IMR-90 (cell line): ENCODE data around the gene MED12L. TPM values are rescaled to one million over a fixed set of nuclear protein-coding genes. Genes with fewer than 3 reads are reported as not detected.

Experiments
- ATAC-seq: fragments of 200-7000 bp; cut with Tn5 transposase; 2 replicates; pipeline ENCODE4 v1.9.1; 2020; ENCODE audit warnings: low read depth, mild to moderate bottlenecking, moderate library complexity
- BruUV-seq: library from RNA; stranded (reverse); fragments of 400-500 nt; replicated peaks from 2 replicates; lab custom pipeline; 2021; lab: Mats Ljungman, UMichigan
- CTCF ChIA-PET: fragments of 300-600 bp; formaldehyde crosslinking; extraction: SDS; loops from one replicate; lab custom pipeline; 2021; ENCODE audit warnings: antibody characterized with exemption; lab: Yijun Ruan, JAX
- POLR2A ChIA-PET: fragments of 300-600 bp; sonication (Branson Sonifier 250); formaldehyde crosslinking; loops from one replicate; lab custom pipeline; 2022; ENCODE audit warnings: antibody characterized with exemption; ENCODE audit not compliant: unreplicated experiment; lab: Charles Lee
- DNase-seq: peaks from one replicate; pipeline ENCODE4 v3.0.0; 2013
- H2AFZ ChIP-seq: replicated peaks from 2 replicates; pipeline ENCODE3; 2013; ENCODE audit warnings: low read length, mild to moderate bottlenecking; ENCODE audit not compliant: poor library complexity
- H2AK5ac ChIP-seq: 2 replicates; pipeline ENCODE4 v1.6.1; 2013; ENCODE audit warnings: low read depth, low read length, inconsistent platforms
- H2AK9ac ChIP-seq: replicated peaks from 2 replicates; pipeline ENCODE3; 2013; ENCODE audit warnings: mild to moderate bottlenecking, low read depth, low read length, moderate library complexity; ENCODE audit not compliant: poor library complexity
- H2BK120ac ChIP-seq: 2 replicates; pipeline ENCODE4 v1.6.1; 2013; ENCODE audit warnings: low read depth, low read length, inconsistent platforms
- H2BK15ac ChIP-seq: 3 replicates; pipeline ENCODE4 v1.6.1; 2013; ENCODE audit warnings: low read depth, low read length, inconsistent platforms
- H2BK20ac ChIP-seq: 2 replicates; pipeline ENCODE4 v1.6.1; 2013; ENCODE audit warnings: low read depth, mild to moderate bottlenecking, inconsistent platforms, low read length, moderate library complexity
- H2BK5ac ChIP-seq: 2 replicates; pipeline ENCODE4 v1.6.1; 2013; ENCODE audit warnings: mild to moderate bottlenecking, low read depth, low read length, inconsistent platforms; ENCODE audit not compliant: poor library complexity, severe bottlenecking
- H3K14ac ChIP-seq: replicated peaks from 2 replicates; pipeline ENCODE4 v1.6.1; 2013; ENCODE audit warnings: low read depth, low read length, inconsistent platforms
- H3K18ac ChIP-seq: 2 replicates; pipeline ENCODE4 v1.6.1; 2013; ENCODE audit warnings: low read depth, low read length, control low read depth
- H3K23ac ChIP-seq: 2 replicates; pipeline ENCODE4 v1.6.1; 2013; ENCODE audit warnings: low read depth, low read length, inconsistent platforms
- H3K27ac ChIP-seq: 2 replicates; pipeline ENCODE4 v1.5.1; 2013; ENCODE audit warnings: mild to moderate bottlenecking, control low read depth, low read length; ENCODE audit not compliant: insufficient read depth
- H3K27me3 ChIP-seq: 2 replicates; pipeline ENCODE4 v1.6.1; 2013; ENCODE audit warnings: low read length; ENCODE audit not compliant: control insufficient read depth, insufficient read depth
- H3K36me3 ChIP-seq: 2 replicates; pipeline ENCODE4 v1.6.1; 2013; ENCODE audit warnings: low read length, mixed read lengths; ENCODE audit not compliant: control insufficient read depth, insufficient read depth
- H3K4ac ChIP-seq: 2 replicates; pipeline ENCODE4 v1.6.1; 2013; ENCODE audit warnings: low read depth, low read length, inconsistent platforms
- H3K4me1 ChIP-seq: 2 replicates; pipeline ENCODE4 v1.6.1; 2013; ENCODE audit warnings: low read length, mixed read lengths; ENCODE audit not compliant: control insufficient read depth, insufficient read depth
- H3K4me2 ChIP-seq: 2 replicates; pipeline ENCODE4 v1.6.1; 2013; ENCODE audit warnings: low read depth, mild to moderate bottlenecking, control low read depth, low read length, moderate library complexity
- H3K4me3 ChIP-seq: 2 replicates; pipeline ENCODE4 v1.5.1; 2013; ENCODE audit warnings: low read depth, mild to moderate bottlenecking, control low read depth, low read length, moderate library complexity; ENCODE audit not compliant: insufficient read depth
- H3K56ac ChIP-seq: 2 replicates; pipeline ENCODE4 v1.6.1; 2013; ENCODE audit warnings: low read length, inconsistent platforms; ENCODE audit not compliant: insufficient read depth; ENCODE audit errors: extremely low read depth
- H3K79me1 ChIP-seq, 2 experiments: 2 replicates each; pipeline ENCODE4 v1.6.1; 2013; ENCODE audit warnings: low read length in 2 of 2, inconsistent platforms in 1 of 2, low read depth in 1 of 2
- H3K9ac ChIP-seq: 2 replicates; pipeline ENCODE4 v1.6.1; 2013; ENCODE audit warnings: low read depth, low read length, control low read depth
- H3K9me1 ChIP-seq: 2 replicates; pipeline ENCODE4 v1.6.1; 2013; ENCODE audit warnings: low read length, inconsistent platforms; ENCODE audit not compliant: insufficient read depth
- H3K9me3 ChIP-seq: 2 replicates; pipeline ENCODE4 v1.6.1; 2013; ENCODE audit warnings: low read length; ENCODE audit not compliant: control insufficient read depth, insufficient read depth
- H4K20me1 ChIP-seq: 2 replicates; pipeline ENCODE4 v1.6.1; 2013; ENCODE audit warnings: low read length, inconsistent platforms; ENCODE audit not compliant: insufficient read depth
- H4K5ac ChIP-seq: 2 replicates; pipeline ENCODE4 v1.6.1; 2013; ENCODE audit warnings: mild to moderate bottlenecking, low read depth, low read length, control low read depth
- H4K8ac ChIP-seq, 2 experiments: 2 replicates each; pipeline ENCODE4 v1.6.1; 2013; ENCODE audit warnings: low read depth in 2 of 2, low read length in 2 of 2, control low read depth in 1 of 2, inconsistent platforms in 1 of 2
- H4K91ac ChIP-seq: 2 replicates; pipeline ENCODE4 v1.6.1; 2013; ENCODE audit warnings: low read depth, low read length, inconsistent platforms; ENCODE audit not compliant: insufficient read depth
- BHLHE40 ChIP-seq: fragments of 150-350 bp; IDR thresholded peaks from 2 replicates; pipeline ENCODE4 v1.6.1; 2016; ENCODE audit warnings: mild to moderate bottlenecking, low read depth, low read length
- CEBPB ChIP-seq: IDR thresholded peaks from 2 replicates; pipeline ENCODE4 v1.6.1; 2012; ENCODE audit warnings: low read depth, low read length, improper control_type of control experiment
- CHD1 ChIP-seq: IDR thresholded peaks from 2 replicates; pipeline ENCODE4 v1.6.1; 2012; ENCODE audit warnings: low read depth, low read length, improper control_type of control experiment
- MAFK ChIP-seq: IDR thresholded peaks from 2 replicates; pipeline ENCODE4 v1.6.1; 2012; ENCODE audit warnings: low read depth, low read length, improper control_type of control experiment
- MAZ ChIP-seq: IDR thresholded peaks from 2 replicates; pipeline ENCODE4 v1.6.1; 2012; ENCODE audit warnings: low read depth, mild to moderate bottlenecking, low read length, improper control_type of control experiment, moderate library complexity, borderline replicate concordance
- MXI1 ChIP-seq: IDR thresholded peaks from 2 replicates; pipeline ENCODE4 v1.6.1; 2012; ENCODE audit warnings: low read depth, mild to moderate bottlenecking, low read length, moderate library complexity, borderline replicate concordance
- NFE2L2 ChIP-seq: fragments of 150-350 bp; IDR thresholded peaks from 2 replicates; pipeline ENCODE4 v1.6.1; 2016; ENCODE audit warnings: low read depth, mild to moderate bottlenecking, low read length
- POLR2A ChIP-seq: IDR thresholded peaks from 2 replicates; pipeline ENCODE4 v1.6.1; 2012; ENCODE audit warnings: mild to moderate bottlenecking, low read depth, low read length
- RAD21 ChIP-seq: IDR thresholded peaks from 2 replicates; pipeline ENCODE4 v1.6.1; 2012; ENCODE audit warnings: low read length, improper control_type of control experiment
- RCOR1 ChIP-seq: IDR thresholded peaks from 2 replicates; pipeline ENCODE4 v1.6.1; 2012; ENCODE audit warnings: mild to moderate bottlenecking, low read length, improper control_type of control experiment; ENCODE audit not compliant: insufficient replicate concordance
- RFX5 ChIP-seq: IDR thresholded peaks from 2 replicates; pipeline ENCODE4 v1.8.0; 2012; ENCODE audit warnings: low read depth, mild to moderate bottlenecking, low read length, moderate library complexity
- SMC3 ChIP-seq: fragments of 150-350 bp; IDR thresholded peaks from 2 replicates; pipeline ENCODE4 v1.6.1; 2016; ENCODE audit warnings: low read depth, mild to moderate bottlenecking, antibody characterized with exemption, low read length, moderate library complexity
- WGBS, 2 experiments: methylation state at CpG; one replicate each; pipeline versions ENCODE4 v1.1.5 to v1.1.7; 2013; ENCODE audit warnings: missing lambda C conversion rate in 2 of 2; ENCODE audit not compliant: insufficient read length in 1 of 2; ENCODE audit errors: extremely low coverage in 2 of 2; 5-methylcytosine and 5-hydroxymethylcytosine counted together
- dilution Hi-C: fragments of 300-500 bp; cut with HindIII; formaldehyde crosslinking; loops from one replicate; pipeline ENCODE4 v1.14.3; 2018; ENCODE audit warnings: low sequenced_read_pairs; ENCODE audit not compliant: unreplicated experiment
- in situ Hi-C: fragments of 300-500 bp; cut with MboI; formaldehyde crosslinking; loops from 3 replicates; pipeline ENCODE4 v1.14.3; 2019; ENCODE audit warnings: low sequenced_read_pairs, inconsistent platforms, mixed read lengths
- intact Hi-C: fragments of 100-400 bp; cut with micrococcal nuclease; formaldehyde crosslinking; loops from 2 replicates; pipeline ENCODE4 v1.10.0; 2022
- polyA plus RNA-seq, 3 experiments: library from polyadenylated mRNA; depleted of rRNA; stranded (reverse); fragments of >200 nt; gene quantifications; 2 replicates each; pipeline ENCODE4 v1.2.3, GENCODE V29; 2012; ENCODE audit warnings: low replicate concordance in 1 of 3
- total RNA-seq: library from RNA; depleted of rRNA; stranded (reverse); fragments of >200 nt; gene quantifications from 2 replicates; pipeline ENCODE4 v1.2.3, GENCODE V29; 2012
- TF ChIP-seq, protein P1 (sequence below): fragments of 150-350 bp; IDR thresholded peaks from 2 replicates; pipeline ENCODE4 v1.6.1; 2017; ENCODE audit warnings: mild to moderate bottlenecking, antibody characterized with exemption, low read length, low read depth
- TF ChIP-seq, protein P2 (sequence below): conservative IDR thresholded peaks from 2 replicates; pipeline ENCODE4 v1.5.1; 2012; ENCODE audit warnings: mild to moderate bottlenecking, low read depth, low read length, improper control_type of control experiment
- TF ChIP-seq, protein P3 (sequence below): fragments of 150-350 bp; IDR thresholded peaks from 2 replicates; pipeline ENCODE4 v1.6.1; 2016; ENCODE audit warnings: low read depth, mild to moderate bottlenecking, low read length, moderate library complexity, borderline replicate concordance

MED12L gene
- total and polyA plus RNA-seq, 2 of the 4 experiments (the other 2 are of a cell fraction), result 0.05 to 0.18 TPM

DNA sequence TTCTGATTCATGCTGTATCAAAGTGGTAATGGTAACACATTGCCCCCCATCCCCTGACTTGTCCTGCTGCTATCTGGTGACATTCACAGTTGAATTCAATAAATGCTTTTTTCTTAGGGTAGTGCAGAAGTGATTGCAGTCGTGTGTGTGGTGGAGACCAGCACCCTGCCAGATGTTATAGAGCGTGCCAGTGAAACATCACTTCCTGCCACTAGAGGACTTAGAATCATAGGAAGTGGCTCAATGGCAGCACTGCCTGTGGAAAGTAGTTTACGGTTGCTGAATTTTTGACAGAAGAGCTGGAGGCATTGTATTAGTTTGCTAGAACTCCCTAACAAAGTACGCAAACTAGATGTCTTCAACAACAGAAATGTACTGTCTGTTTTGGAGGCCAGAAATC is 336.5 kb downstream of the MED12L start:
- in situ Hi-C loops, result no loop called here

More for the DNA sequence above, 336.5 kb downstream of the MED12L start:
- dilution Hi-C loops (no loop called here), intact Hi-C loops (no loop called here)
- no peak overlapping the region for H3K18ac ChIP-seq
- H3K27ac ChIP-seq, result no peak overlapping the region
- no peak overlapping the region for H3K56ac ChIP-seq
- H4K8ac ChIP-seq, result no peak overlapping the region
- H3K27me3 ChIP-seq, result no peaks in the 10 kb centered on the region
- peaks cover 3% of the 10 kb centered on the region; the same call in 1 of the 2 replicates for H3K9me1 ChIP-seq
- CTCF ChIA-PET, result interaction anchor here (0.6 kb wide), 1 partner anchor 8 kb away, joined by 4 read pairs; no protein-coding TSS in a partner anchor
- no peak overlapping the region for H3K14ac ChIP-seq
- no TSS peak for BruUV-seq
- 60% methylated on average over 1 of the region's 4 CpGs; no CpG with 5 or more reads in 1 of the 2 experiments for WGBS, 2 experiments
- H2BK5ac ChIP-seq, result no peak overlapping the region
- H2AK9ac ChIP-seq, result no peak overlapping the region
- no peak overlapping the region for H4K91ac ChIP-seq
- no peak overlapping the region for H2BK15ac ChIP-seq
- ATAC-seq (no peak), DNase-seq (no peak)
- H3K4me2 ChIP-seq, result no peak overlapping the region
- TF ChIP-seq MAZ, result no peak
- no peak for TF ChIP-seq POLR2A
- no peak for TF ChIP-seq RCOR1
- TF ChIP-seq CHD1, result no peak
- no peak for TF ChIP-seq CEBPB
- no peak for TF ChIP-seq RFX5
- TF ChIP-seq, protein P1, sequence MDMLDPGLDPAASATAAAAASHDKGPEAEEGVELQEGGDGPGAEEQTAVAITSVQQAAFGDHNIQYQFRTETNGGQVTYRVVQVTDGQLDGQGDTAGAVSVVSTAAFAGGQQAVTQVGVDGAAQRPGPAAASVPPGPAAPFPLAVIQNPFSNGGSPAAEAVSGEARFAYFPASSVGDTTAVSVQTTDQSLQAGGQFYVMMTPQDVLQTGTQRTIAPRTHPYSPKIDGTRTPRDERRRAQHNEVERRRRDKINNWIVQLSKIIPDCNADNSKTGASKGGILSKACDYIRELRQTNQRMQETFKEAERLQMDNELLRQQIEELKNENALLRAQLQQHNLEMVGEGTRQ, result no peak
- no peak for TF ChIP-seq RAD21
- TF ChIP-seq MAFK, result no peak
- TF ChIP-seq, protein P2, sequence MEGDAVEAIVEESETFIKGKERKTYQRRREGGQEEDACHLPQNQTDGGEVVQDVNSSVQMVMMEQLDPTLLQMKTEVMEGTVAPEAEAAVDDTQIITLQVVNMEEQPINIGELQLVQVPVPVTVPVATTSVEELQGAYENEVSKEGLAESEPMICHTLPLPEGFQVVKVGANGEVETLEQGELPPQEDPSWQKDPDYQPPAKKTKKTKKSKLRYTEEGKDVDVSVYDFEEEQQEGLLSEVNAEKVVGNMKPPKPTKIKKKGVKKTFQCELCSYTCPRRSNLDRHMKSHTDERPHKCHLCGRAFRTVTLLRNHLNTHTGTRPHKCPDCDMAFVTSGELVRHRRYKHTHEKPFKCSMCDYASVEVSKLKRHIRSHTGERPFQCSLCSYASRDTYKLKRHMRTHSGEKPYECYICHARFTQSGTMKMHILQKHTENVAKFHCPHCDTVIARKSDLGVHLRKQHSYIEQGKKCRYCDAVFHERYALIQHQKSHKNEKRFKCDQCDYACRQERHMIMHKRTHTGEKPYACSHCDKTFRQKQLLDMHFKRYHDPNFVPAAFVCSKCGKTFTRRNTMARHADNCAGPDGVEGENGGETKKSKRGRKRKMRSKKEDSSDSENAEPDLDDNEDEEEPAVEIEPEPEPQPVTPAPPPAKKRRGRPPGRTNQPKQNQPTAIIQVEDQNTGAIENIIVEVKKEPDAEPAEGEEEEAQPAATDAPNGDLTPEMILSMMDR, result no peak
- no peak for TF ChIP-seq BHLHE40
- TF ChIP-seq, protein P3, sequence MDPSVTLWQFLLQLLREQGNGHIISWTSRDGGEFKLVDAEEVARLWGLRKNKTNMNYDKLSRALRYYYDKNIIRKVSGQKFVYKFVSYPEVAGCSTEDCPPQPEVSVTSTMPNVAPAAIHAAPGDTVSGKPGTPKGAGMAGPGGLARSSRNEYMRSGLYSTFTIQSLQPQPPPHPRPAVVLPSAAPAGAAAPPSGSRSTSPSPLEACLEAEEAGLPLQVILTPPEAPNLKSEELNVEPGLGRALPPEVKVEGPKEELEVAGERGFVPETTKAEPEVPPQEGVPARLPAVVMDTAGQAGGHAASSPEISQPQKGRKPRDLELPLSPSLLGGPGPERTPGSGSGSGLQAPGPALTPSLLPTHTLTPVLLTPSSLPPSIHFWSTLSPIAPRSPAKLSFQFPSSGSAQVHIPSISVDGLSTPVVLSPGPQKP, result no peak
- TF ChIP-seq MXI1, result no peak
- no peak for TF ChIP-seq NFE2L2
- no peak for TF ChIP-seq SMC3
- H3K23ac ChIP-seq, result no peak overlapping the region
- H2BK120ac ChIP-seq, result no peak overlapping the region
- no peak overlapping the region for H2AFZ ChIP-seq
- H4K20me1 ChIP-seq, result no peaks in the 10 kb centered on the region
- no peak overlapping the region for H2AK5ac ChIP-seq
- H3K9ac ChIP-seq, result no peak overlapping the region
- H3K36me3 ChIP-seq, result no peaks in the 10 kb centered on the region
- POLR2A ChIA-PET, result no interaction called here
- H2BK20ac ChIP-seq, result no peak overlapping the region
- H3K4ac ChIP-seq, result no peak overlapping the region
- peaks cover 4% of the 10 kb centered on the region; the same call in 1 of the 2 replicates for H3K4me1 ChIP-seq
- H3K4me3 ChIP-seq, result no peak overlapping the region
- no peaks in the 10 kb centered on the region for H3K79me1 ChIP-seq
- H4K5ac ChIP-seq, result no peak overlapping the region
- no peaks in the 10 kb centered on the region for H3K9me3 ChIP-seq
